Keratinocyte (primary cell): Measurements from ENCODE around the gene INHBB.

Experiments used
- CTCF ChIP-seq, 3 experiments: IDR thresholded peaks in 1 of 3; conservative IDR thresholded peaks in 1 of 3; optimal IDR thresholded peaks in 1 of 3; 2 replicates in 2 of 3; 3 replicates in 1 of 3; pipeline versions ENCODE3 to v1.5.1; 2011; ENCODE audit warnings: low read length in 3 of 3, mild to moderate bottlenecking in 3 of 3, moderate library complexity in 2 of 3, control low read depth in 1 of 3, inconsistent platforms in 1 of 3; ENCODE audit not compliant: insufficient read depth in 2 of 3; ENCODE audit errors: extremely low read depth in 1 of 3
- EZH2 ChIP-seq: IDR thresholded peaks from one replicate; pipeline ENCODE4 v1.6.1; 2012; ENCODE audit warnings: inconsistent platforms, mild to moderate bottlenecking, low read length, moderate library complexity

GRCh38 chr2:120372816-120373215, 26.9 kb downstream of the INHBB start:
- TF ChIP-seq CTCF (optimal IDR thresholded peaks at IDR 0.05 in 1 of 3, IDR thresholded peaks at IDR 0.05 in 1 of 3, conservative IDR thresholded peaks at IDR 0.05 in 1 of 3; ENCODE audit: extremely low read depth in 1 of 3, insufficient read depth in 2 of 3, low read length in 3 of 3) (no peak), EZH2 (no peak)
